K562 (cell line): ENCODE data around the gene ATF5. TPM values are rescaled to one million over a fixed set of nuclear protein-coding genes. Genes with fewer than 3 reads are reported as not detected.

Experiments used
- ATAC-seq: fragments of 200-7000 bp; cut with Tn5 transposase; 3 replicates; pipeline ENCODE4 v1.9.1; 2020; ENCODE audit warnings: moderate library complexity
- BruUV-seq: library from RNA; stranded (reverse); fragments of 400-500 nt; replicated peaks from 2 replicates; lab custom pipeline; 2021; lab: Mats Ljungman, UMichigan
- CTCF ChIA-PET: fragments of 300-600 bp; formaldehyde crosslinking; extraction: SDS; loops from one replicate; lab custom pipeline; 2021; ENCODE audit warnings: low intra/inter-chr PET ratio; lab: Yijun Ruan, JAX
- POLR2A ChIA-PET: fragments of 300-600, 350-650 bp; sonication (Branson Sonifier 250); formaldehyde crosslinking; extraction: SDS; loops from one replicate; lab custom pipeline; 2021; ENCODE audit warnings: antibody characterized with exemption, inconsistent platforms; lab: Yijun Ruan, JAX
- DNase-seq, 4 experiments: peaks; one replicate each; pipeline versions ENCODE4 v3.0.0 to v3.0.0-alpha.2; 2011 to 2018; ENCODE audit warnings: low spot score in 3 of 4, mixed read lengths in 3 of 4; ENCODE audit errors: extremely low read depth in 1 of 4
- FAIRE-seq: peaks from 2 replicates; lab custom pipeline; 2011; peaks lifted over from hg19 to GRCh38; lab: Jason Lieb, UNC
- H2AFZ ChIP-seq: 2 replicates; pipeline ENCODE4 v1.6.0; 2011; ENCODE audit warnings: low read depth, low read length, control low read depth, inconsistent platforms
- H3K27ac ChIP-seq: fragments of 200-600 bp; 3 replicates; pipeline ENCODE4 v1.8.0; 2011; ENCODE audit warnings: low read depth, mild to moderate bottlenecking, control low read depth, inconsistent platforms, low read length, moderate library complexity, mixed read lengths; ENCODE audit errors: extremely low read depth
- H3K27me3 ChIP-seq, 2 experiments: fragments of 300-600 bp in 1 of 2; 2 replicates in 1 of 2; 3 replicates in 1 of 2; pipeline versions ENCODE4 v1.6.0 to v1.8.0; 2011; ENCODE audit warnings: inconsistent platforms in 2 of 2, low read length in 2 of 2, mild to moderate bottlenecking in 1 of 2, mixed read lengths in 1 of 2, moderate library complexity in 1 of 2; ENCODE audit not compliant: control insufficient read depth in 2 of 2, insufficient read depth in 2 of 2
- H3K36me3 ChIP-seq: fragments of 300-600 bp; 3 replicates; pipeline ENCODE4 v1.8.0; 2011; ENCODE audit warnings: mild to moderate bottlenecking, low read length, inconsistent platforms; ENCODE audit not compliant: control insufficient read depth, insufficient read depth
- H3K4me1 ChIP-seq, 2 experiments: fragments of 200-600 bp in 1 of 2; replicated peaks in 1 of 2; 2 replicates in 1 of 2; 3 replicates in 1 of 2; pipeline versions ENCODE4 v1.5.1 to v1.8.0; 2011; ENCODE audit warnings: inconsistent platforms in 2 of 2, low read length in 2 of 2, mild to moderate bottlenecking in 1 of 2, mixed read lengths in 1 of 2, moderate library complexity in 1 of 2; ENCODE audit not compliant: control insufficient read depth in 2 of 2, insufficient read depth in 2 of 2
- H3K4me2 ChIP-seq: 2 replicates; pipeline ENCODE4 v1.6.1; 2011; ENCODE audit warnings: low read length, control low read depth, inconsistent platforms, mixed read lengths; ENCODE audit not compliant: insufficient read depth
- H3K4me3 ChIP-seq: fragments of 200-600 bp; sonication (generic), shearing (Covaris generic); 2 replicates; pipeline ENCODE4 v1.5.1; 2016; ENCODE audit warnings: control low read depth, inconsistent platforms
- H3K79me2 ChIP-seq: fragments of 200-600 bp; 3 replicates; pipeline ENCODE4 v1.8.0; 2011; ENCODE audit warnings: low read length, inconsistent platforms; ENCODE audit not compliant: control insufficient read depth, insufficient read depth
- H3K9ac ChIP-seq, 2 experiments: 2 replicates each; pipeline versions ENCODE4 v1.6.0 to v1.6.1; 2011; ENCODE audit warnings: low read depth in 2 of 2, low read length in 2 of 2, control low read depth in 1 of 2, inconsistent platforms in 1 of 2, mild to moderate bottlenecking in 1 of 2, mixed read lengths in 1 of 2; ENCODE audit not compliant: insufficient read depth in 1 of 2
- H3K9me1 ChIP-seq: one replicate; pipeline ENCODE4 v1.6.0; 2011; ENCODE audit warnings: inconsistent platforms, mild to moderate bottlenecking, low read length, moderate library complexity; ENCODE audit not compliant: control insufficient read depth, insufficient read depth
- H3K9me3 ChIP-seq: replicated peaks from 2 replicates; pipeline ENCODE4 v1.5.1; 2011; ENCODE audit warnings: low read depth, low read length, inconsistent platforms; ENCODE audit not compliant: control insufficient read depth, insufficient read depth
- H4K20me1 ChIP-seq: replicated peaks from 2 replicates; pipeline ENCODE4 v1.6.1; 2011; ENCODE audit warnings: low read length, inconsistent platforms, mixed read lengths; ENCODE audit not compliant: control insufficient read depth, insufficient read depth
- CREB1 ChIP-seq, 2 experiments: sonication (generic) in 1 of 2; formaldehyde crosslinking in 1 of 2; IDR thresholded peaks; 2 replicates each; pipeline versions ENCODE4 v1.6.1 to v1.8.0; 2012 to 2022; ENCODE audit warnings: inconsistent platforms in 1 of 2, mild to moderate bottlenecking in 1 of 2, missing genetic modification reagents in 1 of 2, moderate library complexity in 1 of 2
- ERF ChIP-seq: fragments of 450-650 bp; formaldehyde crosslinking; IDR thresholded peaks from 2 replicates; pipeline ENCODE4 v1.4.0; 2020; ENCODE audit warnings: mild to moderate bottlenecking, mixed read lengths
- FUS ChIP-seq: fragments of 200-400 bp; formaldehyde crosslinking; optimal IDR thresholded peaks from 2 replicates; pipeline ENCODE3; 2017; ENCODE audit warnings: low read depth, low read length
- WGBS: fragments of 100-300 bp; shearing (Covaris generic); methylation state at CpG from one replicate; pipeline ENCODE4 v1.1.6; 2016; ENCODE audit warnings: low coverage, mixed read lengths; ENCODE audit not compliant: insufficient coverage; ENCODE audit errors: missing lambda C conversion rate; 5-methylcytosine and 5-hydroxymethylcytosine counted together
- in situ Hi-C: fragments of 300-500 bp; cut with MboI; formaldehyde crosslinking; loops from 4 replicates; pipeline ENCODE4 v1.15.0; 2018; ENCODE audit warnings: inconsistent platforms, mixed read lengths
- intact Hi-C: fragments of 100-400 bp; cut with micrococcal nuclease; formaldehyde crosslinking; loops from 2 replicates; pipeline ENCODE4 v1.14.2; 2022
- polyA plus RNA-seq, 8 experiments: library from polyadenylated mRNA; depleted of rRNA in 4 of 8; stranded (reverse) in 5 of 8; unstranded in 3 of 8; fragments of >200 nt; fragmentation: Nextera tagmentation in 2 of 8; fragmentation: Illumina TruSeq in 1 of 8; extraction: Ambion mirVana in 2 of 8; extraction: Trizol in 1 of 8; gene quantifications; 2 replicates each; pipeline versions ENCODE4 v1.2.1 to v1.2.3, GENCODE V29; 2011 to 2014; ENCODE audit warnings: inconsistent platforms in 1 of 8, missing spikeins in 1 of 8
- total RNA-seq, 7 experiments: library from RNA; depleted of rRNA in 6 of 7; stranded (reverse); fragments of >200 nt in 6 of 7; fragmentation: Illumina TruSeq in 2 of 7; extraction: Trizol in 2 of 7; gene quantifications; 2 replicates each; pipeline versions ENCODE4 v1.2.1 to v1.2.3, GENCODE V29; 2011 to 2021; ENCODE audit warnings: low replicate concordance in 1 of 7
- TF ChIP-seq, protein P1 (sequence below), 3 experiments: IDR thresholded peaks in 2 of 3; conservative IDR thresholded peaks in 1 of 3; 2 replicates each; pipeline ENCODE4 v1.5.1; 2011 to 2012; ENCODE audit warnings: low read length in 3 of 3, mild to moderate bottlenecking in 3 of 3, control low read depth in 2 of 3, improper control_type of control experiment in 1 of 3, inconsistent platforms in 1 of 3, low read depth in 1 of 3, mixed read lengths in 1 of 3, moderate library complexity in 1 of 3; ENCODE audit not compliant: insufficient read depth in 2 of 3
- TF ChIP-seq, protein P2 (sequence below): sonication (generic); formaldehyde crosslinking; IDR thresholded peaks from 2 replicates; pipeline ENCODE4 v1.9.0; 2022; ENCODE audit warnings: mild to moderate bottlenecking, missing genetic modification reagents
- TF ChIP-seq, protein P3 (sequence below): sonication (generic); formaldehyde crosslinking; IDR thresholded peaks from 2 replicates; pipeline ENCODE4 v1.9.0; 2022; ENCODE audit warnings: mild to moderate bottlenecking, missing genetic modification reagents

The ATF5 gene
- total and polyA plus RNA-seq, 9 of the 15 experiments (the other 6 are each of a cell fraction or from before 2014, with no cell fraction given), result 3.0 to 57.6 (median 11.1) TPM

DNA sequence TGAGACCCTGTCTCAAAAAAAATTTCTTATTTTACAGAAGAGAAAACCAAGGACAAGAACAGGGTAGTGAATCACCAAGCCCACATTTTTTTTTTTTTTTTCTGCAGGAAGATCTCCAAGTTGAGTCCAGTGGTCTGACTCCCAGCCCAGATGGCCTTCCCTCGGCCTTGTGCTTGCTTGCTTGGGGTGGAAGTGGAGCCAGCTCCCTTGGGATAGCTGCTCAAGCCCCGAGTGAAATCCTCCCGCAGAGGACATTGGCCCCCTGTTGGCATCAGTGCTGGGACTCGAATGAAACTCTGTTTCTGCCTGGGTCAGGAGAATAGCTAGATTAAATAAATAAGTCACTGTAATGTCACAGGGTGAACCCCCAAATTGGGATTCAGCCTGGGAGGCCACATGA lies 9.7 kb downstream of the ATF5 start (continued):
- TF ChIP-seq, protein P1, sequence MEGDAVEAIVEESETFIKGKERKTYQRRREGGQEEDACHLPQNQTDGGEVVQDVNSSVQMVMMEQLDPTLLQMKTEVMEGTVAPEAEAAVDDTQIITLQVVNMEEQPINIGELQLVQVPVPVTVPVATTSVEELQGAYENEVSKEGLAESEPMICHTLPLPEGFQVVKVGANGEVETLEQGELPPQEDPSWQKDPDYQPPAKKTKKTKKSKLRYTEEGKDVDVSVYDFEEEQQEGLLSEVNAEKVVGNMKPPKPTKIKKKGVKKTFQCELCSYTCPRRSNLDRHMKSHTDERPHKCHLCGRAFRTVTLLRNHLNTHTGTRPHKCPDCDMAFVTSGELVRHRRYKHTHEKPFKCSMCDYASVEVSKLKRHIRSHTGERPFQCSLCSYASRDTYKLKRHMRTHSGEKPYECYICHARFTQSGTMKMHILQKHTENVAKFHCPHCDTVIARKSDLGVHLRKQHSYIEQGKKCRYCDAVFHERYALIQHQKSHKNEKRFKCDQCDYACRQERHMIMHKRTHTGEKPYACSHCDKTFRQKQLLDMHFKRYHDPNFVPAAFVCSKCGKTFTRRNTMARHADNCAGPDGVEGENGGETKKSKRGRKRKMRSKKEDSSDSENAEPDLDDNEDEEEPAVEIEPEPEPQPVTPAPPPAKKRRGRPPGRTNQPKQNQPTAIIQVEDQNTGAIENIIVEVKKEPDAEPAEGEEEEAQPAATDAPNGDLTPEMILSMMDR (IDR thresholded peaks at IDR 0.05 in 2 of 3, conservative IDR thresholded peaks at IDR 0.05 in 1 of 3; ENCODE audit: insufficient read depth in 2 of 3, low read depth in 1 of 3, low read length in 3 of 3), result no peak
- TF ChIP-seq CREB1 (IDR thresholded peaks at IDR 0.05) (no peak), CREB1 (CRISPR knock-in tag; IDR thresholded peaks at IDR 0.05) (no peak), ERF (no peak)

DNA sequence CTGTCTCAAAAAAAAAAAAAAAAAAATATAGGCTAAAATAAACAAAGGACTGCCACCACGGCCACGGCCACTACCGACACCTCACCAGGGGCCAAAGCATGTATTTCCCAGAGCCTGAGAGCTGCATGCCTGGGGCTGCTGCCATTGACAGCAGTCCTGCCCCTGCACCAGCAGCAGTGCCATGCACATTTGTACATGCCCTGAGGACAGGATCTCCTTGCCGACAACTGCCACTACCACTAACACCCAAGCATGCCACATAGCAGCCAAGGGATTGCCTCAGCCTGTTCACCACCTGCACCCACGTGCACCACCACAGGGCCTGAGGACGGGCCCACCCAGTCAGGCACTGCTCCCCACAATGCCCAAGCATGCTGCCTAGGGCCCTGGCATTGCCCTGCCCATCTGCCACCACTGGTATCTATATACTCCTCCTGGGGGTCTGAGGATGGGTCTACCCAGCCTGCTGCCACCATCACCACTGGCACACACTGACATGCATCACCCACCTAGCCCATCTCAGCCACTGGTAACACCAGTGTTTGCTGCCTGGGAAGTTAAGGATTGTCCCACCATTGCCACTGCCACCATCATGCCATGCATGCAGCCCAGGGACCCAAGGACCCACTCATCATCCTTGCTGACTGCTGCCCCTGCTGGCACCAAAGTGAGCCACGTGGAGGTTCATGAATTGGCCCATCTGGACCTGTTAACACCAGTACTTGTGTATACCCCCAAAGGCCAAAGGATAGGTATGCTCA lies 10.9 kb downstream of the ATF5 start:
- in situ Hi-C loops (loop anchor here (5.0 to 10.0 kb wide), 2 partner anchors 37 to 155 kb away; no protein-coding TSS in a partner anchor), intact Hi-C loops (no loop called here)
- CTCF ChIA-PET, result no interaction called here
- POLR2A ChIA-PET, result no interaction called here
- Histone ChIP-seq H3K27ac (no peak overlapping the region), H3K4me3 (no peak overlapping the region), H2AFZ (no peak overlapping the region), H4K20me1 (no peaks in the 10 kb centered on the region), H3K4me1 (peaks cover 8 to 11% of the 10 kb centered on the region in 2 experiments; a peak in 3 of 5 replicates), H3K9ac (peak overlapping the region in 1 of 2 experiments; percentile 23; a peak in 1 of 4 replicates), H3K36me3 (no peaks in the 10 kb centered on the region), H3K79me2 (no peaks in the 10 kb centered on the region), H3K27me3 (no peaks in the 10 kb centered on the region), H3K4me2 (no peak overlapping the region), H3K9me3 (no peaks in the 10 kb centered on the region), H3K9me1 (no peaks in the 10 kb centered on the region)
- no peak for ATAC-seq
- no peak for DNase-seq
- no peak for TF ChIP-seq FUS
- TF ChIP-seq, protein P1 (IDR thresholded peaks at IDR 0.05 in 2 of 3, conservative IDR thresholded peaks at IDR 0.05 in 1 of 3; ENCODE audit: insufficient read depth in 2 of 3, low read depth in 1 of 3, low read length in 3 of 3), result peak in 2 of 3 experiments; percentile 7 to 40; a peak in 2 of 6 replicates
- TF ChIP-seq, protein P2, sequence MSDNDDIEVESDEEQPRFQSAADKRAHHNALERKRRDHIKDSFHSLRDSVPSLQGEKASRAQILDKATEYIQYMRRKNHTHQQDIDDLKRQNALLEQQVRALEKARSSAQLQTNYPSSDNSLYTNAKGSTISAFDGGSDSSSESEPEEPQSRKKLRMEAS (CRISPR knock-in tag), result peak; percentile 51; the same call in 1 of the 2 replicates
- TF ChIP-seq, protein P3, sequence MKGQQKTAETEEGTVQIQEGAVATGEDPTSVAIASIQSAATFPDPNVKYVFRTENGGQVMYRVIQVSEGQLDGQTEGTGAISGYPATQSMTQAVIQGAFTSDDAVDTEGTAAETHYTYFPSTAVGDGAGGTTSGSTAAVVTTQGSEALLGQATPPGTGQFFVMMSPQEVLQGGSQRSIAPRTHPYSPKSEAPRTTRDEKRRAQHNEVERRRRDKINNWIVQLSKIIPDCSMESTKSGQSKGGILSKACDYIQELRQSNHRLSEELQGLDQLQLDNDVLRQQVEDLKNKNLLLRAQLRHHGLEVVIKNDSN (CRISPR knock-in tag), result peak; percentile 8; the same call in 1 of the 2 replicates
- no peak for FAIRE-seq
- BruUV-seq, result no TSS peak
- WGBS, result 63% methylated on average over 5 of the region's 7 CpGs
